IPS DF 19.7 (cell line): ENCODE results near the gene RAPGEF2.
"Not testable (repeated sequence)": the region's sequence is repeated elsewhere in the genome, so short reads cannot be mapped to it uniquely, and the experiment has no call there.

ENCODE experiments used
- DNase-seq: peaks from one replicate; pipeline ENCODE4 v3.0.0-alpha.2; 2013; ENCODE audit warnings: low read depth, low spot score

RAPGEF2 gene

DNA sequence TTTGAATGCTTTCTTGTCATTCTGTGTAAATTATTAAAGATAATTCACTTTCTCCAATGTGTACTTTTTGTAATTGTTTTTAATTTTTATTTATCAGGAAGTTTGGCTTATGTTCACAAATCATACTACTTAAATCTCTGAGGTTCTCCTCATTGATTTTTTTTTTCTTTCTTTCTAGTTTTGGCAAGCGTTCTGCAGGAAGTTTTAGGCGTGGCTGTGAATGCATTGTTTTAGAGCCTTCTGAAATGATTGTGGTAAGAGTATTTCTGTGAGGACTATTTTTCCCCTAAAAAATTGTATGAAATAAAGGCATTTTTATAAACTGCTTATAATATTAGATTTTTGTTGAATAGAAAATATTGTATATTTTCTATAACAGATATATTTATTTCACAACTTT, 135.8 kb downstream of the RAPGEF2 start:
- DNase-seq, result no peak

DNA sequence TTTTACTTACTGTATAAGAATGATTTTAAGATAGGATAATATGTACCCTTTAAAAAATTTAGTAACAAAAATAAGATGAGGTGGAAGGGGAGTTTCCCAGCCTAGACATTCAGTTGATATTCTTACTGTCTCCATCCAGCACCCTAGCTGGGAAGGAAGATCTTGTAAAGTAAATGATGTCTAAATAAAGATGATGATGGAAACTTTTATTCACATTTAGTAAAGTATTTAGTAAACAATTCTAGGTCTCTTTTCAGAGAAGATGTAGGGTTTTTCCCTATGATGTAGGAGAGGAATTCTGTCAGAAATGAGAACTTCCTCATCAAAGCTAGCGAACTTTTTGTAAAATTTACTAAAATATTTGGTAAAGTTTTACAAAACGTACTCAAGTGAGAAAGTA, 136.8 kb downstream of the RAPGEF2 start:
- DNase-seq, result no peak

GRCh38 chr4:159240046-159240445, 137.2 kb downstream of the RAPGEF2 start:
- no peak for DNase-seq

DNA sequence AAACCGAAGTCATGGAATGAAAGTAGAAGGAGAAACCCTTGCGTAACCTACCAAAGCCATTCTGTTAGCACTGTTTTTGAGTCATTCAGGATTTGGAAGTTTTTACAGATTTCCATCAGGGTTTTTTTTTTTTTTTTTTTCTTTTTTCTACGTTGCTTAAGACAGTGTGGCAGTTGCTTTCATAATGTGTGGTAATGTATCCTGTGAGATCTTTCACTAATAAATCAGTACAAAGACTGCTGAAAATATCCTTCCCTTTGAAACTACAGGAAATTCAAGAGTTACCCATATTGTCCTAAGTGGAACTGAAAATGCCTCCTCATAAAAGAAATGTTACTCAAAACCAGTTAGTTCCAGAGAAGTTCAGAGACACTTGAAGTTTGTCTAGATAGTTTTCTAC, 137.8 kb downstream of the RAPGEF2 start:
- DNase-seq, result no peak

GRCh38 chr4:159242427-159242826, 139.5 kb downstream of the RAPGEF2 start:
- no peak for DNase-seq

- no peak for DNase-seq
Observed at GRCh38 chr4:159248384-159249178, 145.7 kb downstream of the RAPGEF2 start.

DNA sequence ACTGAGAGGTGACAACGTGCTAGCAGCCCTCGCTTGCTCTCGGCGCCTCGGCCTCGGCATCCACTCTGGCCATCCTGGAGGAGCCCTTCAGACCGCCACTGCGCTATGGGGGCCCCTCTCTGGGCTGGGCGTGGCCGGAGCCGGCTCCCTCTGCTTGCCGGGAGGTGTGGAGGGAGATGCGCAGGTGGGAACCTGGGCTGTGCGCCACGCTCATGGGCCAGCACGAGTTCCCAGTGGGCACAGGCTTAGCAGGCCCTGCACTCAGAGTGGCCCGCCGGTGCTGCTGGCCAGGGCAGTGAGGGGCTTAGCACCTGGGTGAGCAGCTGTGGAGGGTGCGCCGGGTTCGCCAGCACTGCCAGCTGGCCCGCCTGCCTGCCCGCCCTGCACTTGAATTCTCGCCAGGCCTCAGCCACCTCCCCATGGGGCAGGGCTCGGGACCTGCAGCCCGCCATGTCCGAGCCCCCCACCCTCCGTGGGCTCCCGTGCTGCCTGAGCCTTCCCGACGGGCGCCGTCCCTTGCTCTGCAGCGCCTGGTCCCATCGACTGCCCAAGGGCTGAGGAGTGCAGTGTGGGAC, 148.0 kb downstream of the RAPGEF2 start:
- DNase-seq, result no peak

DNA sequence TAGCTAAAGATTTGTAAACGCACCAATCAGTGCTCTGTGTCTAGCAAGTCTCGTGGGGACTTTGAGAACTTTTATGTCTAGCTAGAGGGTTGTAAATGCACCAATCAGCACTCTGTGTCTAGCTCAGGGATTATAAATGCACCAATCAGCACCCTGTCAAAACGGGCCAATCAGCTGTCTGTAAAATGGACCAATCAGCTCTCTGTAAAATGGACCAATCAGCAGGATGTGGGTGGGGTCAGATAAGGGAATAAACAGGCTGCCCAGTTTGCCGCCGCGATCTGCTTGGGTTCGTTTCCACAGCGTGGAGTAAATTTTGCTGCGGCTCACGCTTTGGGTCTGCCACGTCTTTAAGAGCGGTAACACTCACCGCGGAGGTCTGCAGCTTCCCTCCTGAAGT, 148.7 kb downstream of the RAPGEF2 start:
- DNase-seq, result not testable (repeated sequence)

- no peak for DNase-seq
Observed at GRCh38 chr4:159252491-159252890, 149.6 kb downstream of the RAPGEF2 start.

GRCh38 chr4:159256037-159256436, 153.2 kb downstream of the RAPGEF2 start:
- no peak for DNase-seq

DNA sequence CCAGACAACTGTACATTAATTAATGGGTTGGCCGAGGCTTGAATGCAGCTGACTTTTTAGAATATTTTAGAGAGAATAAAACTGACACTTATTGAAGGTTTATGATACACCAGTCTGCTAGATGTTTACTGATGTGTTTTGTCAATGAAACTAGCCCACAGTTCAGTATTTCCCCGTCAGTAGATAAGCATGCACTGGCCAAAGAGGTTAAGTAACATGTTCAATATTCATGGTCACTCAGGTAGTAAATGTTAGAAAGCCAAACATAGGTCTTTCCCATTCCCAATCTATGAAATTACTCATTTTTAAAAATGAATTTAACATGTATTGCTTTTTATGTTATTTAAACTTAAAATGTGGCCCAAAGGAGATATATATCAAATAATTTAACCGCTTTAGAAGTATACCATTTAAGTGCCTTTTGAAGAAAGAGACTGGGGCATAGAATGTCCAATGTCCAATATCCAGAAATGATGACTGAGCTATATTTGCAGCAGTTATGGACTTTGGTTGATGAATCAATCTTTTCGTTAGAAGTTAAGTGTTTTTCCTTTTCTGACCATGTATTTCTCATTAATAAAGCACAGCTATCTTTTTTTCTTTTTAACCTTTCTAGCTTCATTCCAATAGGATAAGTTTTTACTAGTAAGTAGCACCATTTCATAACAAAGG, 156.1 kb downstream of the RAPGEF2 start:
- DNase-seq, result no peak

DNA sequence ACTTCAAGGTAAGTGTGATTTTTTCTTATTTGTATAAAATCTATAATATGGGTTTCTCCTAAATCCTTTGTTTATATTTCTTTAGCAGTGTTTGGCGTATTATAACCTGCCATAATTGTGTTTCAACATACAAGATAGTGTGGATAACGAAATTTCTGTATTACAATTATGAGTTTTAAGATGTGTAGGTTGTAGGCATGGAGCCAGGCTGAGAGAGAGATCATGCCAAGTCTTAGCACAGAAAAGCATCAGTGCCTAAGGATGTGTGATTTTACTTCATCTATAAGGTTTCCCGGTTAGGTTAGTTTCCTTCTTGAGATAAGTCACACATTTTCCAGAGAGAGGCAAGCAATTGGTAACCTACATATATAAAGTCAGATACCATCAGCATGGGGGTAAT, 161.2 kb downstream of the RAPGEF2 start:
- DNase-seq, result no peak

DNA sequence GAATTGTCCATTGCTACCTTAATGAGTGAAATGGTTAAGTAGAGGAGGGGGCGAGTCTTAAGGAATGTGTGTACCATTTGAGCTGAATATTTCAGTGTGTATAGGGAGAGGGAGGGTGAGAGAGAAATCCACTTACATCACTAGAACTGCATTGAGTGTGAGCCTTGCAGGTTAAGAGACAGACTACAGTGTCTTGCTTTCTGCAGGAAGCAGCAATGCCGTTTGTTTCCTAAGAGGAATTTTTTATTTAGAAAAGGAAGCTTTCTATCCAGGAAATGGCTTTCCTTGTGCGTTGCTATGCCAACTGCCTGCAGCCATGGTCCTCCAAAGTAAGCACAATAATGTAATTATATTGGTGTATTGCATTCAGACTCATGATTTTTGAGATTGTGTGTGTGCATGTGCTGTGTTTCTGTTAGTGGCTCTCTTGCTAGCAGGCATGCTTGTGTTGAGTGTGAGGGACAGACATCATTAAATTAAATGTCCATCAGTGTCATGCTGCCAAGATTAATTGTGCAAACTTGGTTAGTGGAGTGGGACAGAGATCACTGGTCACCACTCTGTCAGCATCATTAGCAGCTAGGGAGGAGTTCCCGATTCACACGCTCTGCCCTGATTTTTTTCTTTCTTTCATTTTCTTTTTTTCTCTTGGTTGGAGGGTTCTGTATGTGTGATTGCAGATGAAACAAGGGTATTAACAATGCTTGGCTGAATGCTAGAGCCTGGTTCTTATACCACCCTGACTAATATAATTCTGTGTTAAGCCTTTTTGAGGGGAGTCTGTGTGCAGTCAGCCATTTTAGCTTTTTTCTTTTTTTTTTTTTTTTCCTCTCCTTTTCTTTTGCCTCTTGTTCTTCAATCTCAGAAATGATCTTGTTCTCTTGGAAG, 164.3 kb downstream of the RAPGEF2 start:
- no peak for DNase-seq

DNA sequence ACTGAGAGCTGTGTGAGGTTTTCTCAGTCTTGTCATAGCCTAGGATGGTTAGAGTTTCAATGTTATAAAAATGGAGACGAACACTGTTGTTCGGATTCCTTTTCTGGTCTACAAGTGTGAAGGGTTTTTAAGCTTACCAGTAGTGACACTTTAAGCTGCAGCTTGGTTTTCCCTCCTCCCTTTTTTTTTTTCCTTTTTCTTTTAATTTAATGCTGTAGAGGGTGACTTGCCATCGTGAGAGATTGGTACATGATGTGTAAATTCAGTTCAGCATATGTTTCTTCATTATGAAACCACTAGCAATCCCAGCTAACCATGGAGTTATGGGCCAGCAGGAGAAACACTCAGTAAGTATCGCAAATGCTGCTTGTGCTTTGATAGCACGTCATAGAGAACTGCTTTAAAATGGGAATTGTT, 165.0 kb downstream of the RAPGEF2 start:
- no peak for DNase-seq

GRCh38 chr4:159268607-159269006, 165.7 kb downstream of the RAPGEF2 start:
- no peak for DNase-seq

- DNase-seq, result no peak
Observed at GRCh38 chr4:159269116-159269515, 166.2 kb downstream of the RAPGEF2 start.

- no peak for DNase-seq
Observed at GRCh38 chr4:159269956-159270355, 167.1 kb downstream of the RAPGEF2 start.

GRCh38 chr4:159271856-159272255, 169.0 kb downstream of the RAPGEF2 start:
- no peak for DNase-seq

GRCh38 chr4:159272273-159273140, 169.6 kb downstream of the RAPGEF2 start:
- no peak for DNase-seq

DNA sequence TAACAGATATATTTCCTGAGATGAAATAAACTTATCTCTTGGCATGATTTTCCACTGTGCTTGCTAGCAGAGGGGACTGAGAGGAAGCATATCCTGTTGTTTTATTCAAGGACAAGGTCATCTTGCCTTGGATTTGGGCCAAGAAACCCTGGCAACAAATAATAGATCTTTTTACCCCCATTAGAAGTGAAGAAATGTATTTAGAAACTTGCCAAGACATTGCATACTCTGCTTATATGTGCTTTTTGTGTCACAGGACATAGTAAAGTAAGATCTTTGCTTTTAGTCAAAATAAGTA, 170.2 kb downstream of the RAPGEF2 start:
- DNase-seq, result no peak

- no peak for DNase-seq
Observed at GRCh38 chr4:159273841-159274240, 171.0 kb downstream of the RAPGEF2 start.
